WTC11 (cell line): ENCODE data around the gene TSEN54. TPM values are rescaled to one million over a fixed set of nuclear protein-coding genes. Genes with fewer than 3 reads are reported as not detected.

Experiments
- ATAC-seq: fragments of 200-7000 bp; cut with Tn5 transposase; 2 replicates; pipeline ENCODE4 v1.10.0; 2021; ENCODE audit warnings: mild to moderate bottlenecking, moderate library complexity
- CTCF ChIA-PET: fragments of 300-600 bp; sonication (Branson Sonifier 250); formaldehyde crosslinking; loops from one replicate; lab custom pipeline; 2021; ENCODE audit warnings: antibody characterized with exemption; lab: Charles Lee
- POLR2A ChIA-PET: fragments of 350-600 bp; sonication (Branson Sonifier 250); formaldehyde crosslinking; loops from one replicate; lab custom pipeline; 2021; ENCODE audit warnings: antibody characterized with exemption; lab: Charles Lee
- DNase-seq: peaks from one replicate; pipeline ENCODE4 v3.0.0; 2021; ENCODE audit warnings: low spot score
- H3K27ac Mint-ChIP-seq: 2 replicates; pipeline ENCODE4 v1.8.0; 2021; ENCODE audit warnings: mixed read lengths
- H3K27me3 Mint-ChIP-seq: 2 replicates; pipeline ENCODE4 v1.8.0; 2021; ENCODE audit warnings: low read depth, mild to moderate bottlenecking, moderate library complexity, mixed read lengths
- H3K36me3 Mint-ChIP-seq: 2 replicates; pipeline ENCODE4 v1.8.0; 2021; ENCODE audit warnings: mixed read lengths
- H3K4me1 Mint-ChIP-seq: 2 replicates; pipeline ENCODE4 v1.8.0; 2022; ENCODE audit warnings: mixed read lengths
- H3K4me3 Mint-ChIP-seq: 2 replicates; pipeline ENCODE4 v1.8.0; 2021; ENCODE audit warnings: mild to moderate bottlenecking, moderate library complexity, mixed read lengths
- H3K9me3 Mint-ChIP-seq: 2 replicates; pipeline ENCODE4 v1.8.0; 2021; ENCODE audit warnings: mixed read lengths
- CTCF ChIP-seq: fragments of 200-600 bp; IDR thresholded peaks from 2 replicates; pipeline ENCODE4 v1.8.0; 2022; ENCODE audit warnings: antibody characterized with exemption
- NFYB ChIP-seq: sonication (generic); formaldehyde crosslinking; conservative IDR thresholded peaks from 2 replicates; pipeline ENCODE4 v1.8.0; 2022; ENCODE audit warnings: low read depth, missing genetic modification reagents
- USF2 ChIP-seq: sonication (generic); formaldehyde crosslinking; IDR thresholded peaks from 2 replicates; pipeline ENCODE4 v1.8.1; 2023; ENCODE audit warnings: mild to moderate bottlenecking, missing genetic modification reagents, moderate library complexity
- ZNF121 ChIP-seq: sonication (generic); formaldehyde crosslinking; IDR thresholded peaks from 2 replicates; pipeline ENCODE4 v1.8.0; 2023; ENCODE audit warnings: missing genetic modification reagents
- ZNF232 ChIP-seq: sonication (generic); formaldehyde crosslinking; IDR thresholded peaks from 2 replicates; pipeline ENCODE4 v1.8.0; 2022; ENCODE audit warnings: mild to moderate bottlenecking, missing genetic modification reagents
- ZNF263 ChIP-seq: sonication (generic); formaldehyde crosslinking; IDR thresholded peaks from 2 replicates; pipeline ENCODE4 v1.8.1; 2022; ENCODE audit warnings: low read depth, mild to moderate bottlenecking, moderate library complexity, missing genetic modification reagents
- ZNF532 ChIP-seq: fragments of 250-450 bp; sonication (Bioruptor Pico); IDR thresholded peaks from 2 replicates; pipeline ENCODE4 v1.9.0; 2021; ENCODE audit warnings: mild to moderate bottlenecking, borderline replicate concordance
- total RNA-seq: library from RNA; stranded (reverse); gene quantifications from 3 replicates; pipeline ENCODE4 v1.2.3, GENCODE V29; 2021
- TF ChIP-seq, protein P1 (sequence below): fragments of 250-450 bp; sonication (Bioruptor Pico); conservative IDR thresholded peaks from 2 replicates; pipeline ENCODE4 v1.9.0; 2021; ENCODE audit warnings: mild to moderate bottlenecking
- TF ChIP-seq, protein P2 (sequence below): fragments of 250-450 bp; sonication (Bioruptor Pico); IDR thresholded peaks from 2 replicates; pipeline ENCODE4 v2.1.2; 2022; ENCODE audit warnings: mild to moderate bottlenecking, moderate library complexity

TSEN54 gene
- total RNA-seq, 1 experiment from 2014 or later, result 53.4 TPM

DNA sequence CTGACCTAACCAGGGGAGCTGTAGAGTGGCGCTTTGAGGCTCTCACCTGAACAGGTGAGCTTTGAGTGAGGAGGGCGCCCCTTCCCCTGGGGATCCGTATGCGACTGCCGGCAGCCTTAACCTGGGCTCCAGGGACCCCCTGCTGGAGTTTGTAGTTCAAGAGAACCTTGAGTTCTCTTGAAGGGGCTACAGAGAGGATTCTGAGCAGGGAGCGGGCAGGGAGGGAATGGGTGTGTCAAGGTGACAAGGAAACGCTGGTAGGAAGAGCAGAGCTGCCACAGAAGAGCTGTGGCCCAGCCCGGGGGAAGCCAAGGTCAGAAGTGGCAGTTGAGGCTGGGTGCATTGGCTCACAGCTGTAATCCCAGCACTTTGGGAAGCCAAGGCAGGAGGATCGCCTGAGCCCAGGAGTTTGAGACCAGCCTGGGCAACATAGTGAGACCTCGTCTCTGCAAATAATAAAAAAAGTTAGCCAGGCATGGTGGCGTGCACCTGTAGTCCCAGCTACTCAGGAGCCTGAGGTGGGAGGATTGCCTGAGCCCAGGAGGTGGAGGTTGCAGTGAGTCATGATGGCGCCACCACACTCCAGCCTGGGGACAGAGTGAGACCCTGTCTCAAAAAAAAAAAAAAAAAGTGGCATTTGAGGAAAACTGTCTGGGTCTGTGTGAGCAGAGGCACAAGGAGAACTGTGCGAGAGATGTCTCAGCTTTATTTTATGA is 10.4 kb downstream of the TSEN54 start:
- TF ChIP-seq, protein P1, sequence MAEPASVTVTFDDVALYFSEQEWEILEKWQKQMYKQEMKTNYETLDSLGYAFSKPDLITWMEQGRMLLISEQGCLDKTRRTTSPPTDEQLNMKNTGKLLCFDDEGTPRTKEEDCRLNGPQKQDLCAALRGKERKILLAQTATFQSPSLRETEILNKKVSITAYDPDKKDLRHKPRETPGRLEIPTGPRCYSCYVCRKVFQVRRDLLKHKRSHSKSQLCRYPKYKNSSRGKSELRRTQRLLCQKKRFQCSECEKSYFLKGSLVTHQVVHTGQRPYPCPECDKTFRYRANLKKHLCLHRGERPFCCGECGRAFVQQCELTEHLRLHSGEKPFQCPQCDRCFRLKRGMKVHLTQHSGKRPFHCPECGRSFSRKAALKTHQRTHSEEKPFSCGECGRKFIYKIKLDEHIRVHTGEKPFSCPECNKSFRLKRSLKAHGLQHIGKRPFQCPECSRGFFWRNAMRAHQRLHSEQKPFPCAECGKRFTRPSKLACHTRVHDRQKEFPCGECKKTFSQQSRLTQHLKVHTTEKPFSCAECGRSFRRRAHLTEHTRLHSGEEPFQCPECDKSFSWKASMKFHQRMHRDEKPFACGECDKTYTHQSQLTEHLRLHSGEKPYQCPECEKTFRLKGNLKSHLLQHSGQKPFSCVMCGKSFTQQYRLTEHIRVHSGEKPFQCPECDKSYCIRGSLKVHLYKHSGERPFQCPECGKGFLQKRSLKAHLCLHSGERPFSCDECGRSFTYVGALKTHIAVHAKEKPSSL (CRISPR knock-in tag), result no peak
- 0 out of 2 replicates have a peak, but pooled peaks have one; percentile 9 for TF ChIP-seq ZNF121 (CRISPR knock-in tag)
- peak overlapping the region; percentile 83 for H3K4me3 Mint-ChIP-seq
- POLR2A ChIA-PET, result interaction anchor here (0.7 to 1.2 kb wide), 3 partner anchors 10 to 238 kb away, joined by 3 to 4 read pairs (median 4); partner anchors contain the start of gene TSEN54
- peaks cover 24% of the 10 kb centered on the region for H3K4me1 Mint-ChIP-seq
- no peaks in the 10 kb centered on the region for H3K9me3 Mint-ChIP-seq
- DNase-seq (peak; percentile 49), ATAC-seq (no peak)
- H3K27me3 Mint-ChIP-seq, result 0 out of 2 replicates have a peak, but pooled peaks cover 3% of the 10 kb centered on the region
- no peak overlapping the region for H3K27ac Mint-ChIP-seq
- H3K36me3 Mint-ChIP-seq, result peaks cover 10% of the 10 kb centered on the region; the same call in 1 of the 2 replicates
- CTCF ChIA-PET, result interaction anchor here (0.6 to 3.9 kb wide), 18 partner anchors 9 to 1175 kb away, joined by 3 to 65 read pairs (median 4); partner anchors contain the start of genes MIF4GD, SLC25A19, SMIM5 and TSEN54

- no peak for DNase-seq
- no peak for ATAC-seq
- Mint-ChIP-seq H3K4me3 (no peak overlapping the region), H3K9me3 (no peaks in the 10 kb centered on the region), H3K27ac (peak overlapping the region; percentile 45; the same call in 1 of the 2 replicates), H3K27me3 (0 out of 2 replicates have a peak, but pooled peaks cover 3% of the 10 kb centered on the region), H3K36me3 (peaks cover 8% of the 10 kb centered on the region), H3K4me1 (peaks cover 18% of the 10 kb centered on the region)
- TF ChIP-seq, protein P2, sequence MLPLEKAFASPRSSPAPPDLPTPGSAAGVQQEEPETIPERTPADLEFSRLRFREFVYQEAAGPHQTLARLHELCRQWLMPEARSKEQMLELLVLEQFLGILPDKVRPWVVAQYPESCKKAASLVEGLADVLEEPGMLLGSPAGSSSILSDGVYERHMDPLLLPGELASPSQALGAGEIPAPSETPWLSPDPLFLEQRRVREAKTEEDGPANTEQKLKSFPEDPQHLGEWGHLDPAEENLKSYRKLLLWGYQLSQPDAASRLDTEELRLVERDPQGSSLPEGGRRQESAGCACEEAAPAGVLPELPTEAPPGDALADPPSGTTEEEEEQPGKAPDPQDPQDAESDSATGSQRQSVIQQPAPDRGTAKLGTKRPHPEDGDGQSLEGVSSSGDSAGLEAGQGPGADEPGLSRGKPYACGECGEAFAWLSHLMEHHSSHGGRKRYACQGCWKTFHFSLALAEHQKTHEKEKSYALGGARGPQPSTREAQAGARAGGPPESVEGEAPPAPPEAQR (CRISPR knock-in tag), result no peak
- no peak for TF ChIP-seq USF2 (CRISPR knock-in tag)
- no peak for TF ChIP-seq ZNF263
- no peak for TF ChIP-seq NFYB (CRISPR knock-in tag)
- no peak for TF ChIP-seq ZNF232
- TF ChIP-seq CTCF, result no peak
- TF ChIP-seq ZNF532 (CRISPR knock-in tag), result no peak
- CTCF ChIA-PET, result interaction anchor here (0.9 to 1.3 kb wide), 4 partner anchors 15 to 102 kb away, joined by 3 to 6 read pairs (median 4); partner anchors contain the start of genes SMIM5 and TSEN54
- POLR2A ChIA-PET, result no interaction called here
These were observed 14.8 kb downstream of the TSEN54 start for GRCh38 chr17:75530837-75531720.
